HEK293T (cell line): ENCODE measurements around the gene H3-3A.

Experiments
- CTCF ChIA-PET: fragments of 350-600 bp; formaldehyde crosslinking; extraction: SDS; loops from one replicate; lab custom pipeline; 2021; ENCODE audit warnings: antibody characterized with exemption, inconsistent platforms; lab: Yijun Ruan, JAX
- POLR2A ChIA-PET: fragments of 350-600 bp; formaldehyde crosslinking; extraction: SDS; loops from one replicate; lab custom pipeline; 2020; ENCODE audit warnings: antibody characterized with exemption, inconsistent platforms; lab: Yijun Ruan, JAX
- DNase-seq: peaks from one replicate; pipeline ENCODE4 v3.0.0; 2012; ENCODE audit warnings: mixed read lengths; ENCODE audit errors: extremely low spot score
- ARNT ChIP-seq: fragments of 450-650 bp; IDR thresholded peaks from 2 replicates; pipeline ENCODE4 v1.6.1; 2017; ENCODE audit warnings: mild to moderate bottlenecking
- BHLHE40 ChIP-seq: fragments of 450-650 bp; IDR thresholded peaks from 2 replicates; pipeline ENCODE4 v1.6.1; 2016; ENCODE audit warnings: mild to moderate bottlenecking, moderate library complexity, borderline replicate concordance
- CTBP1 ChIP-seq: fragments of 450-650 bp; IDR thresholded peaks from 2 replicates; pipeline ENCODE4 v1.6.1; 2016; ENCODE audit warnings: borderline replicate concordance
- ELF4 ChIP-seq: fragments of 450-650 bp; IDR thresholded peaks from 2 replicates; pipeline ENCODE4 v1.6.1; 2017; ENCODE audit warnings: antibody characterized with exemption
- FOXA1 ChIP-seq: fragments of 450-650 bp; IDR thresholded peaks from 2 replicates; pipeline ENCODE4 v1.6.1; 2016; ENCODE audit warnings: mild to moderate bottlenecking
- FOXK2 ChIP-seq: fragments of 450-650 bp; IDR thresholded peaks from 2 replicates; pipeline ENCODE4 v1.6.1; 2016; ENCODE audit warnings: mild to moderate bottlenecking
- FOXM1 ChIP-seq: fragments of 450-650 bp; IDR thresholded peaks from 2 replicates; pipeline ENCODE4 v1.6.1; 2017; ENCODE audit warnings: mild to moderate bottlenecking, borderline replicate concordance
- HDGF ChIP-seq: fragments of 450-650 bp; IDR thresholded peaks from 2 replicates; pipeline ENCODE4 v1.6.1; 2017; ENCODE audit warnings: antibody characterized with exemption, borderline replicate concordance
- L3MBTL2 ChIP-seq: fragments of 450-650 bp; conservative IDR thresholded peaks from 2 replicates; pipeline ENCODE4 v1.6.1; 2016; ENCODE audit warnings: mild to moderate bottlenecking
- LEF1 ChIP-seq: fragments of 450-650 bp; IDR thresholded peaks from 2 replicates; pipeline ENCODE4 v1.6.1; 2017; ENCODE audit warnings: mild to moderate bottlenecking, borderline replicate concordance
- NFRKB ChIP-seq: fragments of 450-650 bp; IDR thresholded peaks from 2 replicates; pipeline ENCODE4 v1.6.1; 2016; ENCODE audit warnings: mild to moderate bottlenecking, moderate library complexity
- PKNOX1 ChIP-seq: fragments of 450-650 bp; IDR thresholded peaks from 2 replicates; pipeline ENCODE4 v1.6.1; 2016
- SP1 ChIP-seq: fragments of 450-650 bp; IDR thresholded peaks from 2 replicates; pipeline ENCODE4 v1.6.1; 2017
- SUZ12 ChIP-seq: fragments of 450-650 bp; IDR thresholded peaks from 2 replicates; pipeline ENCODE4 v1.6.1; 2016; ENCODE audit warnings: mild to moderate bottlenecking
- TARDBP ChIP-seq: fragments of 450-650 bp; IDR thresholded peaks from 2 replicates; pipeline ENCODE4 v1.6.1; 2016
- ZNF384 ChIP-seq: fragments of 450-650 bp; IDR thresholded peaks from 2 replicates; pipeline ENCODE4 v1.6.1; 2016

The H3-3A gene

GRCh38 chr1:226059709-226060108 is 2.8 kb upstream of the H3-3A start:
- CTCF ChIA-PET = no interaction called here
- TF ChIP-seq FOXK2 = no peak
- peak; percentile 81 for TF ChIP-seq PKNOX1
- POLR2A ChIA-PET = interaction anchor here (1.2 to 4.3 kb wide), 2 partner anchors 7 to 51 kb away, joined by 3 to 46 read pairs; no protein-coding TSS in a partner anchor
- no peak for DNase-seq

- no peak for DNase-seq
- CTCF ChIA-PET = no interaction called here
- TF ChIP-seq PKNOX1 = no peak
- no peak for TF ChIP-seq FOXK2
- TF ChIP-seq TARDBP = no peak
- no peak for TF ChIP-seq ARNT
- TF ChIP-seq HDGF = no peak
- no peak for TF ChIP-seq FOXA1
- no peak for TF ChIP-seq BHLHE40
- TF ChIP-seq ELF4 = no peak
- TF ChIP-seq ZNF384 = no peak
- TF ChIP-seq L3MBTL2 = no peak
- TF ChIP-seq SUZ12 = no peak
- no peak for TF ChIP-seq SP1
- no peak for TF ChIP-seq FOXM1
- TF ChIP-seq LEF1 = no peak
- no peak for TF ChIP-seq CTBP1
- TF ChIP-seq NFRKB = no peak
- POLR2A ChIA-PET = interaction anchor here (1.2 to 4.3 kb wide), 4 partner anchors 8 to 63 kb away, joined by 3 to 61 read pairs (median 36); partner anchors contain the start of gene SDE2
These were observed 2.1 kb upstream of the H3-3A start for GRCh38 chr1:226060427-226060826.

- CTCF ChIA-PET = interaction anchor here (0.6 to 0.8 kb wide), 2 partner anchors 33 to 681 kb away, joined by 3 read pairs; no protein-coding TSS in a partner anchor
- no peak for DNase-seq
- POLR2A ChIA-PET = interaction anchor here (1.0 to 4.3 kb wide), 29 partner anchors 9 to 346 kb away, joined by 3 to 61 read pairs (median 7); partner anchors contain the start of genes ACBD3, PYCR2, SDE2 and SRP9
- 0 out of 2 replicates have a peak, but pooled peaks have one; percentile 33 for TF ChIP-seq L3MBTL2
- peak; percentile 48; the same call in 1 of the 2 replicates for TF ChIP-seq PKNOX1
- no peak for TF ChIP-seq HDGF
These were observed 1.3 kb upstream of the H3-3A start for GRCh38 chr1:226061068-226061840.

GRCh38 chr1:226061841-226062557 is 517 bp upstream of the H3-3A start:
- POLR2A ChIA-PET = interaction anchor here (0.6 to 4.3 kb wide), 44 partner anchors 10 to 808 kb away, joined by 3 to 61 read pairs (median 4); partner anchors contain the start of genes ACBD3, LIN9, PSEN2 and PYCR2
- peak; percentile 86; the same call in 1 of the 2 replicates for TF ChIP-seq HDGF
- peak; percentile 85 for TF ChIP-seq FOXM1
- peak; percentile 16; the same call in 1 of the 2 replicates for TF ChIP-seq ELF4
- peak; percentile 42 for TF ChIP-seq L3MBTL2
- 0 out of 2 replicates have a peak, but pooled peaks have one; percentile 35 for TF ChIP-seq ARNT
- no peak for TF ChIP-seq BHLHE40
- no peak for TF ChIP-seq FOXA1
- peak; percentile 97 for DNase-seq
- CTCF ChIA-PET = interaction anchor here (0.6 to 2.3 kb wide), 3 partner anchors 34 to 682 kb away, joined by 3 to 10 read pairs (median 3); no protein-coding TSS in a partner anchor

- ChIA-PET POLR2A (interaction anchor here (0.7 to 4.3 kb wide), 23 partner anchors 11 to 587 kb away, joined by 3 to 61 read pairs (median 9); partner anchors contain the start of genes SDE2, SRP9 and TMEM63A), CTCF (interaction anchor here (0.6 to 2.3 kb wide), 3 partner anchors 10 to 267 kb away, joined by 3 to 10 read pairs (median 3); no protein-coding TSS in a partner anchor)
- no peak for DNase-seq
- TF ChIP-seq L3MBTL2 (peak; percentile 83), ELF4 (no peak), FOXM1 (peak; percentile 13; the same call in 1 of the 2 replicates), NFRKB (peak; percentile 85)
These were observed 884 bp downstream of the H3-3A start for GRCh38 chr1:226063224-226063976.
